GM12873 (cell line): Measurements from ENCODE around the gene CYREN.

Experiments used
- TF ChIP-seq, protein P1 (sequence below): IDR thresholded peaks from 2 replicates; pipeline ENCODE4 v1.5.1; 2012; ENCODE audit warnings: low read depth, mild to moderate bottlenecking, moderate library complexity, low read length, control low read depth; ENCODE audit not compliant: insufficient read depth; ENCODE audit errors: missing control alignments

Gene CYREN

DNA sequence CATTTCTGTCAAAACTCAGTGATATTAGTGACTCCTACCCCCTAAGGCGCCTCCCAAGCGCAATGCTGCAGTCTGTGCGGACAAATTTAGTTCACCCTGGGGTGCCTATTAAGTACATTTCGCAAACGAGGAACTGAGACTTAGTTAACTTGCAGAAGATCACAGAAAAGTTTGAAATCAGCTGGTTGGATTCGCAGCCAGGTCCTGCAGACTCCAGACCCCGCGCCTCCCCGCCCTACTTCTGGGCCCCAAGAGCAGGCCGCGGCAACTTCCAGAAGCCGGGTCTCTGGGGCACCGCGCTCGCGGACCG lies 588 bp downstream of the CYREN start:
- TF ChIP-seq, protein P1, sequence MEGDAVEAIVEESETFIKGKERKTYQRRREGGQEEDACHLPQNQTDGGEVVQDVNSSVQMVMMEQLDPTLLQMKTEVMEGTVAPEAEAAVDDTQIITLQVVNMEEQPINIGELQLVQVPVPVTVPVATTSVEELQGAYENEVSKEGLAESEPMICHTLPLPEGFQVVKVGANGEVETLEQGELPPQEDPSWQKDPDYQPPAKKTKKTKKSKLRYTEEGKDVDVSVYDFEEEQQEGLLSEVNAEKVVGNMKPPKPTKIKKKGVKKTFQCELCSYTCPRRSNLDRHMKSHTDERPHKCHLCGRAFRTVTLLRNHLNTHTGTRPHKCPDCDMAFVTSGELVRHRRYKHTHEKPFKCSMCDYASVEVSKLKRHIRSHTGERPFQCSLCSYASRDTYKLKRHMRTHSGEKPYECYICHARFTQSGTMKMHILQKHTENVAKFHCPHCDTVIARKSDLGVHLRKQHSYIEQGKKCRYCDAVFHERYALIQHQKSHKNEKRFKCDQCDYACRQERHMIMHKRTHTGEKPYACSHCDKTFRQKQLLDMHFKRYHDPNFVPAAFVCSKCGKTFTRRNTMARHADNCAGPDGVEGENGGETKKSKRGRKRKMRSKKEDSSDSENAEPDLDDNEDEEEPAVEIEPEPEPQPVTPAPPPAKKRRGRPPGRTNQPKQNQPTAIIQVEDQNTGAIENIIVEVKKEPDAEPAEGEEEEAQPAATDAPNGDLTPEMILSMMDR = no peak

DNA sequence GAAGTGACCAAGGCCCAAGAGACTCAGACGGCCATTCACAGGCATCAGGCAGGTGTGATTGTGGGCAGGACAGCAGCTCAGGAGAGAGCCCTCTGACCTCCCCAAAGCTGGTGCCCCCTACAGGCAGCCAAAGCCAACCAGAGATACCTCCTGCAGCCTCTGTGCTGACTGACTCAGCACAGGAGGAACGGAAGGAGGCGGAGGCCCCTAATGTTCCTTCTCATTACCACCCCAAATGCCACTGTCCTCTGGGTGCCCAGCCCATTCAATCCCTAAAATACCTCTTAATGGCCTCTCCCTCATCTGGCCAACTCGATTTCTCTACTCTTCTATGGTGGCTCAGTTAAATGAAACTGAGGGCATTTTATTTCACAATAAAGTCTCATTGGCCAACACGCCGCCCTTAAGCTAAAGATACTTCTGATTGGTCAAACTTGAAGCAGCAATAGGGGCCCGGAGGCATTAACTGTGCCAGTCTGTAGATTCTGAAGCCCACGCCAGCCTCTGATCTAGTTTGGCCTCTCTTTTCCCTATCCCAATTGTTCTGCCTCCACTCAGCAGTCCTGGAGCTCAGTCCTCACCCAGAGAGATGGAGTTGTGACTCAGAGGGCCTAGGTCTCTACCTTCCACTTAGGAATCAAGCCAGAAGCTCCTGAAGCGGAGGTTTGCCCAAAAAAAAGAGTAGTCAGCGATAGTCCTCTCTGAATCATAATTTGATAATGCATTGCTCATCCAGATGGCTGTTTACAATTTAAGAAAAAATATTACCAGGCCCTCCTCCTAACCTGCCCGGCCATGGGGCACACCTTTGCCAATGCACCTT lies 1.2 kb downstream of the CYREN start:
- TF ChIP-seq, protein P1 = peak; percentile 96

DNA sequence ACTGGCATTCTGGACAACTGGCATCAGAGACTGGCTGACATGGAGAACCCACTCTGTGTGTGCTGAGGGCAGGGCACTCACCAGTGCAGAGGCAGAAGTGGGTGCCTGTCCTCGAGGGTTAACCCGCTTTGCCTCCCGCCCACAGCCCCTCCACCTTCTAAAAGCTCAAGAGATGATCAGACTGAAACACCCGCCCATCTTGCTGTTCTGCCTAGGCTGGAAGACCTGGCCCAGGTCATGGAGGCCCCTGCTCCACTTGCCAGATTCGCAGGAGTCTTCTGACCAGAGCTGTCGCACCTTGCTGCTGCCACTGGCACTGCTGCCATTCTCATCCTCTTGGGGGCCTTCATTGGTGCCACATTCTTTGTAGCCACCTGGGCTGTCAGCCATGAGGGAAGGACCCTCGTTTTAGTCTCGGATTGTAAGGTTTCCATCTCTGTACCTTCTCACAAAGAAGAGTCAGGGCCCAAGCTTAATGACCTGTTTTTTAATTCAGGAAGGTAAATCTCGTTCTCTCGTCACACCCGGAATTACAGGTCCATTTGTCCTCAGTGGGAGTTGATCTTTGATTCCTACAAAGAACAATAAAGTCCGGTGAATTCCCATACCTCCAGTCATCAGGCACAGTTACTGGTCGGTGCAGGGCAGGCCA lies 1.9 kb downstream of the CYREN start:
- TF ChIP-seq, protein P1 = no peak

DNA sequence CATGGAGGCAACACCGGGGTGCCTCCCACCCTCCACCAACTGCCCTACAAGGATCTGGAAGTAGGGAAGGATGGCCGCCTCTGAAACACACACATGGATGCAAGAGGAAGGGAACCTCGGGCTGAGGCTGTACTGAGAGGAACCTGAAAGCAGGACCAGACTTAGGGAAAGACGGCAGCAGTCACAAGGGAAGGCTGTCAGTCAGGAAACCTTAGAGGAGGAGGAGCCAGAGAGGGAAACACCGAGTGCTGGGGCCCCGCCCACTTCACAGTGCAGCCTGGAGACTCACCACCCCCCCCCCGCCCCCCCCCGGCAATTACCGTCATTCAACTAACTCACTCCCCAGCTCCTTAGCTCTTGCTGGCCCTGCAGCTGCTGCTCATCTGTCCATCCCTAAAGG lies 2.5 kb downstream of the CYREN start:
- TF ChIP-seq, protein P1 = no peak

DNA sequence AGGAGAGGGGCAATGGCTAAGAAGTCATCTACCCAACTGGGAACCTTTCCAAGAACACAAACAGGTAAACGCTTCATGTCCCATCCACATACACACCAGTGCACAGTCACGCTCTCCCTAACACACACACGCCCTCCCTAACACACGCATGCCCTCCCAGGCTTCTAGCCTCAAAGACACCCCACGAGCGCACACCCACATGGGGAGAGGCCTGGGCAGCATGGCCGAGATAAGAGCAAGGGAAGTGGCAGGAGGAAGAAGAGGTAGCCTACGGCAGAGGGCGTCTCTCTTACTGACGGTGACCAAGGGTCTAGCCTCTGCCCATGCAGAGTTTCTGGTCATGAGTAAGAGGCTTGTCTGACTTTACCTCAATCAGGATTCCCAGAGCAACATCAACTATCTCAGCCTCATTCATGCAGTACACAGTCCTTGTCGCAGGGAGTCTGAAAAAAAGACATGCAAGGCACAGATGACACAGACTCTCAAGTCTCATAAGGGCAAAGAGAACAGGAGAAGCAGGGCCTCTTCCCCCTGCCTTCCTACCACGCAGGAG lies 3.1 kb downstream of the CYREN start:
- TF ChIP-seq, protein P1 = no peak

DNA sequence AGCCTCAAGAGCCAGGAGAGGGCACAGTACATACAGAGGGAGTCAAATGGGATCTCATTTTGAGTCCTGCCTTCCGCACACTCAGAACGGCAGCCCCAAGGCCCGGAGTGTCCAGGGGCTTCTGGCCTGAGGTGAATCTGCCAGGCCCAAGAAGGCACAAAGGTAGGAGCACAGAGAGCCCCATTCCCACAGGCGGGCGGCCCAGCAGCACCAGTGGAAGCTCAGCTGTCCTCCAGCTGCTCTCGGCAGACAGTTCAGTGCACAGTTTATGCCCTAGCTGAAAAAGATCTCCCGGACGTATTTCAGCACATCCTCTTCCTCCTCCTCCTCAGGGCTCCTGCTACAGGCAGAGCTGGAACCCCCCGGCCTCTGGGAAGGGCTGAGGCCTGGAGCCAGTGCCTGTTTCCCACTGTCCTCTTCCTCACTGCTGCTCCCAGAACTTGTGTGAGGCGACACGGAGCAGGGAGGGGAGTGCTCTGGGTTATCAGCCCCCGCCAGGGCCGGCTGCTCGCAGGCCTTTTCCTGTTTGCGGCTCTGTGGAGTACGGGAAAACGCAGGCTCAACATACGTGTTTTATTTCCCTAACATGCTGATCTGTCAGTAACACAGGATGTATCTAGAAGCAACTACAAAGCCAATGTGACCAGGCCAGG lies 4.0 kb downstream of the CYREN start:
- TF ChIP-seq, protein P1 = no peak

DNA sequence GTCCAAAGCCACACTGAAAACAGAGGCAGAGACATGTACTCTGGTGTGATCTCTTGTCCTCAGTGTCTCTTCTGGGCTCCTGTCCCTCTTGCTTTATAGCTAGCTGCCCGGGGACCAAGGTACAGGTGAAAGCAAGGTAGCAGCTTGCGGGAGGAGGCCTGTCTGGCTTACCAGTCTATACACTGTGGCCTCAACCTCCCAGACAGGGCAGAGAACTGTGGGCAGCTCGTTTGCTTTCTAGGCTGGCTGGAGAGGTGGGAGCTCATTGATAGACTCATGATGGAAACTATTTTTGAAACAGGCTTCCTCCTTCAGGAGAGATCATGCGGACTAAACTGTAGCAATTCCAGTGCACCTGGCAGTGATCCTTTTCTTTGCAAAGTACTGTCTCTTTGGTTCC lies 4.6 kb downstream of the CYREN start:
- TF ChIP-seq, protein P1 = no peak
